Activated naive CD4-positive, alpha-beta T cell treated with Interleukin-2 at 50 U/mL for 16 hours (primary cell): ENCODE data around the gene DMRT1.

Experiments
- DNase-seq: peaks from one replicate; pipeline ENCODE4 v3.0.0-alpha.2; 2020

Gene DMRT1

GRCh38 chr9:1005043-1005667 lies 163.7 kb downstream of the DMRT1 start:
- DNase-seq: no peak

GRCh38 chr9:1007312-1007711 lies 165.8 kb downstream of the DMRT1 start:
- DNase-seq: no peak

- no peak for DNase-seq
Measured at GRCh38 chr9:1008216-1008615, 166.7 kb downstream of the DMRT1 start.

- DNase-seq: peak; percentile 81
Measured at GRCh38 chr9:1009101-1009707, 167.7 kb downstream of the DMRT1 start.

- no peak for DNase-seq
Measured at GRCh38 chr9:1013021-1013420, 171.5 kb downstream of the DMRT1 start.

GRCh38 chr9:1014225-1014624 lies 172.7 kb downstream of the DMRT1 start:
- no peak for DNase-seq

- DNase-seq: no peak
Measured at GRCh38 chr9:1014640-1015039, 173.1 kb downstream of the DMRT1 start.

GRCh38 chr9:1018121-1018520 lies 176.6 kb downstream of the DMRT1 start:
- no peak for DNase-seq
